HepG2 (cell line): ENCODE measurements around the gene SUSD4. TPM values are rescaled to one million over a fixed set of nuclear protein-coding genes. Genes with fewer than 3 reads are reported as not detected.

Source experiments
- ATAC-seq: fragments of 200-7000 bp; cut with Tn5 transposase; 3 replicates; pipeline ENCODE4 v1.9.1; 2020; ENCODE audit warnings: mild to moderate bottlenecking, moderate library complexity
- BruUV-seq: library from RNA; stranded (reverse); fragments of 400-500 nt; replicated peaks from 2 replicates; lab custom pipeline; 2021; lab: Mats Ljungman, UMichigan
- CTCF ChIA-PET: fragments of 300-600 bp; formaldehyde crosslinking; extraction: SDS; loops from one replicate; lab custom pipeline; 2021; ENCODE audit warnings: low total read pairs, inconsistent platforms, low intra/inter-chr PET ratio; lab: Yijun Ruan, JAX
- POLR2A ChIA-PET: fragments of 350-600 bp; sonication (Branson Sonifier 250); formaldehyde crosslinking; loops from one replicate; lab custom pipeline; 2020; ENCODE audit warnings: antibody characterized with exemption, inconsistent platforms; lab: Yijun Ruan, JAX
- DNase-seq: peaks from one replicate; pipeline ENCODE4 v3.0.0-alpha.2; 2015; ENCODE audit warnings: low spot score
- FAIRE-seq: peaks from 3 replicates; lab custom pipeline; 2011; peaks lifted over from hg19 to GRCh38; lab: Jason Lieb, UNC
- H2AFZ ChIP-seq: one replicate; pipeline ENCODE4 v1.6.1; 2011; ENCODE audit warnings: low read length, inconsistent platforms
- H3K27ac ChIP-seq: fragments of 300-600 bp; 3 replicates; pipeline ENCODE4 v1.8.0; 2011; ENCODE audit warnings: mixed run types, mild to moderate bottlenecking, mixed read lengths, low read length, inconsistent platforms; ENCODE audit not compliant: insufficient read depth; ENCODE audit errors: extremely low read length
- H3K27me3 ChIP-seq, 2 experiments: fragments of 200-600 bp in 1 of 2; 2 replicates in 1 of 2; 3 replicates in 1 of 2; pipeline versions ENCODE4 v1.6.0 to v1.8.0; 2011; ENCODE audit warnings: low read length in 2 of 2, mild to moderate bottlenecking in 2 of 2, moderate library complexity in 2 of 2, inconsistent platforms in 1 of 2; ENCODE audit not compliant: insufficient read depth in 2 of 2, control insufficient read depth in 1 of 2
- H3K36me3 ChIP-seq, 2 experiments: fragments of 200-600 bp in 1 of 2; replicated peaks in 1 of 2; 2 replicates in 1 of 2; 3 replicates in 1 of 2; pipeline versions ENCODE4 v1.5.1 to v1.8.0; 2011; ENCODE audit warnings: low read length in 2 of 2, inconsistent platforms in 1 of 2; ENCODE audit not compliant: insufficient read depth in 2 of 2, control insufficient read depth in 1 of 2
- H3K4me1 ChIP-seq: 2 replicates; pipeline ENCODE4 v1.5.1; 2012; ENCODE audit warnings: low read length, inconsistent platforms; ENCODE audit not compliant: insufficient read depth
- H3K4me2 ChIP-seq: 2 replicates; pipeline ENCODE4 v1.6.0; 2011; ENCODE audit warnings: low read depth, low read length, inconsistent platforms
- H3K4me3 ChIP-seq, 3 experiments: fragments of 200-600 bp in 1 of 3; sonication (generic), shearing (Covaris generic) in 1 of 3; replicated peaks in 1 of 3; 2 replicates each; pipeline ENCODE4 v1.5.1; 2011 to 2016; ENCODE audit warnings: low read length in 3 of 3, inconsistent platforms in 2 of 3, low read depth in 2 of 3, mild to moderate bottlenecking in 2 of 3, control low read depth in 1 of 3, mixed read lengths in 1 of 3; ENCODE audit not compliant: insufficient read depth in 1 of 3
- H3K79me2 ChIP-seq: one replicate; pipeline ENCODE4 v1.6.1; 2011; ENCODE audit warnings: low read length, inconsistent platforms; ENCODE audit not compliant: insufficient read depth
- H3K9ac ChIP-seq: 2 replicates; pipeline ENCODE4 v1.6.0; 2011; ENCODE audit warnings: mild to moderate bottlenecking, low read depth, low read length, inconsistent platforms; ENCODE audit not compliant: insufficient read depth
- H3K9me3 ChIP-seq: 2 replicates; pipeline ENCODE4 v1.5.1; 2012; ENCODE audit warnings: mild to moderate bottlenecking, low read length
- H4K20me1 ChIP-seq: 2 replicates; pipeline ENCODE4 v1.6.0; 2011; ENCODE audit warnings: inconsistent platforms, mild to moderate bottlenecking, low read length, moderate library complexity; ENCODE audit not compliant: insufficient read depth
- DMAP1 ChIP-seq: IDR thresholded peaks from 2 replicates; pipeline ENCODE4 v1.6.1; 2016
- FOXP1 ChIP-seq, 2 experiments: fragments of 450-650 bp in 1 of 2; IDR thresholded peaks; 2 replicates each; pipeline ENCODE4 v1.6.1; 2017 to 2018; ENCODE audit warnings: antibody characterized with exemption in 1 of 2
- JDP2 ChIP-seq: sonication (generic); formaldehyde crosslinking; IDR thresholded peaks from 2 replicates; pipeline ENCODE4 v1.8.1; 2022; ENCODE audit warnings: missing genetic modification reagents, borderline replicate concordance
- SNAPC5 ChIP-seq: sonication (generic); formaldehyde crosslinking; IDR thresholded peaks from 2 replicates; pipeline ENCODE4 v1.8.1; 2023; ENCODE audit warnings: mild to moderate bottlenecking, missing genetic modification reagents, borderline replicate concordance
- TARDBP ChIP-seq: sonication (generic); formaldehyde crosslinking; IDR thresholded peaks from 2 replicates; pipeline ENCODE4 v1.8.0; 2022; ENCODE audit warnings: mild to moderate bottlenecking, missing genetic modification reagents
- TCF7 ChIP-seq: sonication (generic); IDR thresholded peaks from 2 replicates; pipeline ENCODE4 v1.6.1; 2016; ENCODE audit warnings: antibody characterized with exemption, low read depth
- U2AF2 ChIP-seq: fragments of 200-400 bp; formaldehyde crosslinking; IDR thresholded peaks from 2 replicates; pipeline ENCODE4 v1.6.1; 2017; ENCODE audit warnings: low read depth, mild to moderate bottlenecking, low read length
- XRCC5 ChIP-seq: fragments of 200-400 bp; formaldehyde crosslinking; optimal IDR thresholded peaks from 2 replicates; pipeline ENCODE3; 2017; ENCODE audit warnings: mild to moderate bottlenecking, low read length
- ZBTB4 ChIP-seq: sonication (generic); formaldehyde crosslinking; IDR thresholded peaks from 2 replicates; pipeline ENCODE4 v1.4.0; 2020; ENCODE audit warnings: missing genetic modification reagents, mild to moderate bottlenecking, borderline replicate concordance
- ZFP36 ChIP-seq: fragments of 150-350 bp; IDR thresholded peaks from 2 replicates; pipeline ENCODE4 v1.6.1; 2018; ENCODE audit warnings: borderline replicate concordance, low read length, low read depth; ENCODE audit not compliant: partially characterized antibody
- ZMYM2 ChIP-seq: sonication (generic); formaldehyde crosslinking; IDR thresholded peaks from 2 replicates; pipeline ENCODE4 v1.8.0; 2022; ENCODE audit warnings: mild to moderate bottlenecking, missing genetic modification reagents
- ZNF552 ChIP-seq: sonication (generic); formaldehyde crosslinking; IDR thresholded peaks from 2 replicates; pipeline ENCODE4 v1.9.0; 2022; ENCODE audit warnings: missing genetic modification reagents, mild to moderate bottlenecking, borderline replicate concordance
- ZNF569 ChIP-seq: sonication (generic); formaldehyde crosslinking; IDR thresholded peaks from 2 replicates; pipeline ENCODE4 v1.5.0; 2020; ENCODE audit warnings: mild to moderate bottlenecking, missing genetic modification reagents, moderate library complexity, borderline replicate concordance
- ZNF615 ChIP-seq: sonication (generic); formaldehyde crosslinking; IDR thresholded peaks from 2 replicates; pipeline ENCODE4 v1.5.0; 2020; ENCODE audit warnings: mild to moderate bottlenecking, missing genetic modification reagents, borderline replicate concordance
- ZNF83 ChIP-seq: sonication (generic); formaldehyde crosslinking; IDR thresholded peaks from 2 replicates; pipeline ENCODE4 v1.4.0; 2020; ENCODE audit warnings: missing genetic modification reagents, mild to moderate bottlenecking, borderline replicate concordance
- WGBS: methylation state at CpG from one replicate; pipeline ENCODE4 v1.1.6; 2017; ENCODE audit warnings: low lambda C conversion rate; 5-methylcytosine and 5-hydroxymethylcytosine counted together
- in situ Hi-C: cut with HindIII; loops from 2 replicates; pipeline ENCODE4 v1.10.0; 2017; ENCODE audit warnings: low pct_unique_long_range_greater_than_20kb; ENCODE audit not compliant: extremely low pct_ligation_motif_present
- intact Hi-C: fragments of 100-400 bp; cut with micrococcal nuclease; formaldehyde crosslinking; loops from one replicate; pipeline ENCODE4 v1.10.0; 2022; ENCODE audit not compliant: unreplicated experiment
- polyA plus RNA-seq, 8 experiments: library from polyadenylated mRNA; depleted of rRNA in 3 of 8; stranded (reverse) in 7 of 8; unstranded in 1 of 8; fragments of >200 nt; fragmentation: Illumina TruSeq in 4 of 8; extraction: Trizol in 4 of 8; gene quantifications; 2 replicates each; pipeline versions ENCODE4 v1.2.1 to v1.2.3, GENCODE V29; 2011 to 2016; ENCODE audit warnings: low read depth in 4 of 8, missing spikeins in 1 of 8, mixed read lengths in 1 of 8; ENCODE audit not compliant: insufficient read depth in 1 of 8
- total RNA-seq, 5 experiments: library from RNA; depleted of rRNA; stranded (reverse); fragments of >200 nt; fragmentation: Illumina TruSeq; extraction: Trizol; gene quantifications; 2 replicates each; pipeline ENCODE4 v1.2.3, GENCODE V29; 2016; ENCODE audit warnings: low read depth in 1 of 5

SUSD4 gene
- total and polyA plus RNA-seq, 2 of the 13 experiments (the other 11 are each of a cell fraction or from before 2014, with no cell fraction given) = not detected

- TF ChIP-seq FOXP1 (IDR thresholded peaks at IDR 0.05) = no peak
- TF ChIP-seq FOXP1 (CRISPR knock-in tag; IDR thresholded peaks at IDR 0.05) = no peak
- TF ChIP-seq ZBTB4 (CRISPR knock-in tag) = no peak
- TF ChIP-seq ZNF83 (CRISPR knock-in tag) = no peak
- no peak for TF ChIP-seq XRCC5
- no peak for TF ChIP-seq ZNF569 (CRISPR knock-in tag)
- TF ChIP-seq DMAP1 (CRISPR knock-in tag) = no peak
- TF ChIP-seq ZNF615 (CRISPR knock-in tag) = no peak
- TF ChIP-seq SNAPC5 (CRISPR knock-in tag) = no peak
- no peak for TF ChIP-seq TARDBP (CRISPR knock-in tag)
- TF ChIP-seq U2AF2 = no peak
- no peak for TF ChIP-seq ZMYM2
- no peak for TF ChIP-seq ZFP36
- TF ChIP-seq TCF7 = no peak
- no peak for TF ChIP-seq JDP2 (CRISPR knock-in tag)
- no peak for TF ChIP-seq ZNF552 (CRISPR knock-in tag)
- ChIA-PET POLR2A (no interaction called here), CTCF (no interaction called here)
- no peak overlapping the region for H3K4me2 ChIP-seq
- FAIRE-seq (no peak), DNase-seq (no peak), ATAC-seq (no peak)
- no peak overlapping the region for H2AFZ ChIP-seq
- H3K79me2 ChIP-seq = no peaks in the 10 kb centered on the region
- intact Hi-C loops (no loop called here), in situ Hi-C loops (no loop called here)
- no peaks in the 10 kb centered on the region for H3K36me3 ChIP-seq
- no peak overlapping the region for H3K4me3 ChIP-seq
- no peaks in the 10 kb centered on the region for H3K4me1 ChIP-seq
- no peak overlapping the region for H3K9ac ChIP-seq
- no peaks in the 10 kb centered on the region for H4K20me1 ChIP-seq
- 33% methylated on average over 6 of the region's 6 CpGs for WGBS
- H3K27ac ChIP-seq = no peak overlapping the region
- H3K9me3 ChIP-seq = peaks cover 11% of the 10 kb centered on the region; the same call in 1 of the 2 replicates
- no TSS peak for BruUV-seq
- peaks cover 0 to 4% of the 10 kb centered on the region in 2 experiments; a peak in 1 of 5 replicates for H3K27me3 ChIP-seq
These were observed 148.9 kb downstream of the SUSD4 start for GRCh38 chr1:223215026-223215425.
